Stimulated activated CD8-positive, alpha-beta memory T cell treated with anti-CD3 and anti-CD28 coated beads, Interleukin-12 subunit alpha, Interleukin-12 subunit beta, amount 100 ng/mL, for 4 hours (primary cell): ENCODE results near the gene SLC26A3.

Source experiments
- DNase-seq: peaks from one replicate; pipeline ENCODE4 v3.0.0-alpha.2; 2020; ENCODE audit warnings: low read depth

Gene SLC26A3

GRCh38 chr7:107815254-107815882 is 12.3 kb upstream of the SLC26A3 start:
- no peak for DNase-seq

- DNase-seq = no peak
Measured at GRCh38 chr7:107813524-107813923, 10.5 kb upstream of the SLC26A3 start.

GRCh38 chr7:107811934-107812333 is 8.9 kb upstream of the SLC26A3 start:
- DNase-seq = no peak

GRCh38 chr7:107810626-107811025 is 7.6 kb upstream of the SLC26A3 start:
- DNase-seq = no peak

- no peak for DNase-seq
Measured at GRCh38 chr7:107809179-107809578, 6.2 kb upstream of the SLC26A3 start.

- no peak for DNase-seq
Measured at GRCh38 chr7:107799647-107800264, 3.3 kb downstream of the SLC26A3 start.

GRCh38 chr7:107792364-107792763 is 10.7 kb downstream of the SLC26A3 start:
- no peak for DNase-seq

- DNase-seq = no peak
Measured at GRCh38 chr7:107789647-107790046, 13.4 kb downstream of the SLC26A3 start.

- DNase-seq = no peak
Measured at GRCh38 chr7:107788662-107789061, 14.4 kb downstream of the SLC26A3 start.

GRCh38 chr7:107788216-107788615 is 14.8 kb downstream of the SLC26A3 start:
- no peak for DNase-seq

- DNase-seq = no peak
Measured at GRCh38 chr7:107785926-107786325, 17.1 kb downstream of the SLC26A3 start.

- DNase-seq = no peak
Measured at GRCh38 chr7:107785170-107785569, 17.9 kb downstream of the SLC26A3 start.

GRCh38 chr7:107783648-107784047 is 19.4 kb downstream of the SLC26A3 start:
- no peak for DNase-seq

GRCh38 chr7:107782374-107782773 is 20.6 kb downstream of the SLC26A3 start:
- no peak for DNase-seq

- DNase-seq = no peak
Measured at GRCh38 chr7:107779647-107780099, 23.4 kb downstream of the SLC26A3 start.

GRCh38 chr7:107778283-107778682 is 24.7 kb downstream of the SLC26A3 start:
- no peak for DNase-seq

- no peak for DNase-seq
Measured at GRCh38 chr7:107777702-107778101, 25.3 kb downstream of the SLC26A3 start.

GRCh38 chr7:107773027-107773426 is 30.0 kb downstream of the SLC26A3 start:
- no peak for DNase-seq

- DNase-seq = no peak
Measured at GRCh38 chr7:107768263-107768662, 34.8 kb downstream of the SLC26A3 start.

GRCh38 chr7:107767391-107767790 is 35.6 kb downstream of the SLC26A3 start:
- DNase-seq = no peak

GRCh38 chr7:107758667-107759066 is 44.4 kb downstream of the SLC26A3 start:
- DNase-seq = no peak

GRCh38 chr7:107754642-107755041 is 48.4 kb downstream of the SLC26A3 start:
- no peak for DNase-seq

GRCh38 chr7:107751113-107751512 is 51.9 kb downstream of the SLC26A3 start:
- DNase-seq = no peak

- DNase-seq = no peak
Measured at GRCh38 chr7:107746006-107746405, 57.0 kb downstream of the SLC26A3 start.
